ENCODE results near the gene TEAD2.
"Not testable (repeated sequence)": the region's sequence is repeated elsewhere in the genome, so short reads cannot be mapped to it uniquely, and the experiment has no call there.

Gene TEAD2

GRCh38 chr19:49333811-49334288 is 28.4 kb downstream of the TEAD2 start:
- DNase-seq (ENCODE audit: low spot score) = peak; percentile 73

GRCh38 chr19:49333418-49333805 is 28.8 kb downstream of the TEAD2 start:
- no peak for TF ChIP-seq CTCF (IDR thresholded peaks at IDR 0.05; ENCODE audit: extremely low read depth, missing control alignments)
- DNase-seq (ENCODE audit: low spot score) = no peak

More at GRCh38 chr19:49333811-49334288, 28.4 kb downstream of the TEAD2 start:
- no peak for TF ChIP-seq CTCF (IDR thresholded peaks at IDR 0.05; ENCODE audit: extremely low read depth, missing control alignments)

DNA sequence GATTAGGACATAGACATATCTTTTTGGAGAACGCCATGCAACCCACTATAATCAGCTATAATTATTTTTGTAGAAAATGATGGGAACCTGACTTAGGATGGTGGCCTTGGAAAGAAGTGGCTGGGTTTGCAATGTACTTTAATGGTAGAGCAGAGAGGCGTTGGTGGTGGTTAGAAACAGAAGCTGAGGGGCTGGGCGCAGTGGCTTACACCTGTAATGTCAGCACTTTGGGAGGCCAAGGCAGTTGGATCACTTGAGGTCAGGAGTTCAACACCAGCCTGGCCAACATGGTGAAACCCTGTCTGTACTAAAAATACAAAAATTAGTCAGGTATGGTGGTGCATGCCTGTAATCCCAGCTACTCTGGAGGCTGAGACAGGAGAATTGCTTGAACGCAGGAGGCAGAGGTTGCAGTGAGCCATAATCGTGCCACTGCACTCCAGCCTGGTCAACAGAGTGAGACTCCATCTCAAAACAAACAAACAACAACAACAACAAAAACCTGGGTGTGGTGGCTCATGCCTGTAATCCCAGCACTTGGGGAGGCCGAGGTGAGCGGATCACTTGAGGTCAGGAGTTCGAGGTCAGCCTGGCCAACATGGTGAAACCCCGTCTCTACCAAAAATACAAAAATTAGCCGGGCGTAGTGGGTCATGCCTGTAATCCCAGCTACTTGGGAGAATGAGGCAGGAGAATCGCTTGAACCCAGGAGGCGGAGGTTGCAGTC is 29.4 kb downstream of the TEAD2 start:
- DNase-seq (ENCODE audit: low spot score) = not testable (repeated sequence)

DNA sequence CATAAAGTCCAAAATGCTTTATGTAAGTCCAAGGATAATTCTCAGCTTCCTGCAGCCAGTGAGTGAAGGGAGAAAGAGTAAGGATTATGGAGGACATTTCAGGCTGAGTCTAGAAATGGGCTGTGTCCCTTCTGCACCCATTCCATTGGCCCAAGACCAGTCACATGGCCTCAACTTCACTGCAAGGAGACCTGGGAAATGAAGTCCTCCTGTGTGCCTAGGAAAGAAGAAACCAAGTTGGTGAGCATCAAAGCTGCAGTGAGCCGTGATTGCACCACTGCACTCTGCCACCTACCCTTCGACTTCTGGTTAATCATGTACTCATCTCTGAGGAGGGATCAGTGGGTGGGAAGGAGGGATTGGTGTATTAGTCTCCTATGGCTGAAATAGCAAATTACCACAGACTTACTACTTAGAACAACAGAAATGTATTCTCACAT is 30.6 kb downstream of the TEAD2 start:
- peak; percentile 80 for DNase-seq (ENCODE audit: low spot score)
- no peak for TF ChIP-seq CTCF (IDR thresholded peaks at IDR 0.05; ENCODE audit: extremely low read depth, missing control alignments)

DNA sequence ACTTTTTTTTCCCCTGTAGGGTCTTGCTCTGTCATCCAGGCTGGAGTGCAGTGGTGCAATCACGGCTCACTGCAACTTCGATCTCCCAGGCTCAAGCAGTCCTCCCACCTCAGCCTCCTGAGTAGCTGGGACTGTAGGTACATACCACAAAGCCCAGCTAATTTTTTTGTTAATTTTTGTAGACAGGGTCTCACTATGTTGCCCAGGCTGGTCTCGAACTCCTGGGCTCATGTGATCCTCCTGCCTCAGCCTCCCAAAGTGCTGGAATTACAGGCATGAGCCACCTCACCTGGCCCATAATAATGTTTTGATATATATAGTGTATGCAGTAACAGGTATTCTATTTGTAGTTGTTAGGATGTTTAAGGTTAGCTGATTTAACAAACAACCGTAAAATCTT is 31.0 kb downstream of the TEAD2 start:
- not testable (repeated sequence) for DNase-seq (ENCODE audit: low spot score)

GRCh38 chr19:49328741-49329140 is 33.5 kb downstream of the TEAD2 start:
- TF ChIP-seq CTCF (IDR thresholded peaks at IDR 0.05; ENCODE audit: extremely low read depth, missing control alignments) = no peak
- no peak for DNase-seq (ENCODE audit: low spot score)

- peak; percentile 25 for TF ChIP-seq CTCF (IDR thresholded peaks at IDR 0.05; ENCODE audit: extremely low read depth, missing control alignments)
- DNase-seq (ENCODE audit: low spot score) = peak; percentile 69
These were observed 34.2 kb downstream of the TEAD2 start for GRCh38 chr19:49327878-49328544.

- peak; percentile 82 for DNase-seq (ENCODE audit: low spot score)
- TF ChIP-seq CTCF (IDR thresholded peaks at IDR 0.05; ENCODE audit: extremely low read depth, missing control alignments) = no peak
These were observed 36.0 kb downstream of the TEAD2 start for GRCh38 chr19:49326165-49326704.

DNA sequence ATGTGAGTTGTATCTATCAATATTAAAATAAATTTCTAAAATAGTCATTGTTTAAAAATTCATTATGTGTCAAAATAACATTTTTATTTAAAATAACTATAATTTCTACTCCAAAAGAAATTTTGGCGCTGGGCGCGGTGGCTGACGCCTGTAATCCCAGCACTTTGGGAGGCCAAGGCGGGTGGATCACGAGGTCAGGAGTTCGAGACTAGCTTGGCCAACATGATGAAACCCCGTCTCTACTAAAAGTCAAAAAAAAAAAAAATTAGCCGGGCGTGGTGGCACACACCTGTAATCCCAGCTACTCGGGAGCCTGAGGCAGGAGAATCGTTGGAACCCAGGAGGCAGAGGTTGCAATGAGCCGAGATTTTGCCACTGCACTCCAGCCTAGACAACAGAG is 36.5 kb downstream of the TEAD2 start:
- not testable (repeated sequence) for DNase-seq (ENCODE audit: low spot score)

Measured in GM20000 (cell line).